Measurements from ENCODE around the gene PIK3R5.

- TF ChIP-seq, protein P1, sequence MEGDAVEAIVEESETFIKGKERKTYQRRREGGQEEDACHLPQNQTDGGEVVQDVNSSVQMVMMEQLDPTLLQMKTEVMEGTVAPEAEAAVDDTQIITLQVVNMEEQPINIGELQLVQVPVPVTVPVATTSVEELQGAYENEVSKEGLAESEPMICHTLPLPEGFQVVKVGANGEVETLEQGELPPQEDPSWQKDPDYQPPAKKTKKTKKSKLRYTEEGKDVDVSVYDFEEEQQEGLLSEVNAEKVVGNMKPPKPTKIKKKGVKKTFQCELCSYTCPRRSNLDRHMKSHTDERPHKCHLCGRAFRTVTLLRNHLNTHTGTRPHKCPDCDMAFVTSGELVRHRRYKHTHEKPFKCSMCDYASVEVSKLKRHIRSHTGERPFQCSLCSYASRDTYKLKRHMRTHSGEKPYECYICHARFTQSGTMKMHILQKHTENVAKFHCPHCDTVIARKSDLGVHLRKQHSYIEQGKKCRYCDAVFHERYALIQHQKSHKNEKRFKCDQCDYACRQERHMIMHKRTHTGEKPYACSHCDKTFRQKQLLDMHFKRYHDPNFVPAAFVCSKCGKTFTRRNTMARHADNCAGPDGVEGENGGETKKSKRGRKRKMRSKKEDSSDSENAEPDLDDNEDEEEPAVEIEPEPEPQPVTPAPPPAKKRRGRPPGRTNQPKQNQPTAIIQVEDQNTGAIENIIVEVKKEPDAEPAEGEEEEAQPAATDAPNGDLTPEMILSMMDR (IDR thresholded peaks at IDR 0.05), result no peak
- TF ChIP-seq POLR2A (IDR thresholded peaks at IDR 0.05), result no peak
Measured at GRCh38 chr17:8922928-8923327, 42.6 kb downstream of the PIK3R5 start.
